Neural progenitor cell (in vitro differentiated cells): Measurements from ENCODE around the gene THBS4. TPM values are rescaled to one million over a fixed set of nuclear protein-coding genes. Genes with fewer than 3 reads are reported as not detected.

Experiments used
- DNase-seq: peaks from one replicate; pipeline ENCODE4 v3.0.0-alpha.2; 2016; ENCODE audit warnings: low spot score
- H2AFZ ChIP-seq: fragments of 200-600 bp; sonication (generic); replicated peaks from 2 replicates; pipeline ENCODE4 v1.6.1; 2016; ENCODE audit warnings: antibody characterized with exemption
- H3F3A ChIP-seq: fragments of 200-600 bp; sonication (generic); 2 replicates; pipeline ENCODE4 v1.6.1; 2016; ENCODE audit warnings: antibody characterized with exemption, low read depth
- H3K27ac ChIP-seq: fragments of 200-600 bp; sonication (generic); 2 replicates; pipeline ENCODE4 v1.5.1; 2016; ENCODE audit warnings: mild to moderate bottlenecking
- H3K27me3 ChIP-seq: fragments of 200-600 bp; sonication (generic); 2 replicates; pipeline ENCODE4 v1.6.1; 2016; ENCODE audit warnings: mild to moderate bottlenecking, moderate library complexity
- H3K36me3 ChIP-seq: fragments of 200-600 bp; sonication (generic); 2 replicates; pipeline ENCODE4 v1.5.1; 2016
- H3K4me1 ChIP-seq: fragments of 200-600 bp; sonication (generic); 2 replicates; pipeline ENCODE4 v1.6.1; 2016; ENCODE audit warnings: mixed run types
- H3K4me2 ChIP-seq: fragments of 200-600 bp; sonication (generic); 2 replicates; pipeline ENCODE4 v1.6.1; 2016
- H3K4me3 ChIP-seq: fragments of 200-600 bp; sonication (generic); 2 replicates; pipeline ENCODE4 v1.5.1; 2016
- H3K79me2 ChIP-seq: fragments of 200-600 bp; sonication (generic); 2 replicates; pipeline ENCODE4 v1.6.1; 2016; ENCODE audit warnings: low read depth
- H3K9ac ChIP-seq: fragments of 200-600 bp; sonication (generic); 2 replicates; pipeline ENCODE4 v1.6.1; 2016
- H3K9me3 ChIP-seq: fragments of 200-600 bp; sonication (generic); 2 replicates; pipeline ENCODE4 v1.5.1; 2016; ENCODE audit warnings: low read depth
- H4K20me1 ChIP-seq: fragments of 200-600 bp; sonication (generic); 2 replicates; pipeline ENCODE4 v1.6.1; 2016; ENCODE audit warnings: low read depth
- H3K27ac Mint-ChIP-seq: 3 replicates; pipeline ENCODE4 v1.8.0; 2021; ENCODE audit warnings: mixed read lengths
- H3K27me3 Mint-ChIP-seq: 2 replicates; pipeline ENCODE4 v1.8.0; 2022; ENCODE audit warnings: low read depth, mild to moderate bottlenecking, inconsistent platforms, moderate library complexity, mixed read lengths; ENCODE audit not compliant: insufficient read depth
- H3K36me3 Mint-ChIP-seq: 3 replicates; pipeline ENCODE4 v1.8.0; 2021; ENCODE audit warnings: mixed read lengths
- H3K4me1 Mint-ChIP-seq: 3 replicates; pipeline ENCODE4 v1.8.0; 2021; ENCODE audit warnings: mixed read lengths
- H3K4me3 Mint-ChIP-seq: 3 replicates; pipeline ENCODE4 v1.8.0; 2021; ENCODE audit warnings: mild to moderate bottlenecking, moderate library complexity, mixed read lengths
- H3K9me3 Mint-ChIP-seq: 3 replicates; pipeline ENCODE4 v1.8.0; 2020; ENCODE audit warnings: mixed read lengths
- CTCF ChIP-seq: fragments of 200-600 bp; sonication (generic); IDR thresholded peaks from 2 replicates; pipeline ENCODE4 v1.5.1; 2017; ENCODE audit warnings: antibody characterized with exemption, mild to moderate bottlenecking
- EZH2 ChIP-seq: fragments of 200-600 bp; sonication (generic); IDR thresholded peaks from 2 replicates; pipeline ENCODE4 v1.6.1; 2017; ENCODE audit warnings: antibody characterized with exemption, mild to moderate bottlenecking, moderate library complexity
- EZH2phosphoT487 ChIP-seq: fragments of 200-600 bp; sonication (generic); IDR thresholded peaks from 2 replicates; pipeline ENCODE4 v1.6.1; 2017; ENCODE audit warnings: antibody characterized with exemption
- total RNA-seq: library from RNA; depleted of rRNA; stranded (reverse); fragments of >200 nt; gene quantifications from 2 replicates; pipeline ENCODE4 v1.2.3, GENCODE V29; 2015; ENCODE audit warnings: low replicate concordance

THBS4 gene
- total RNA-seq, 1 donor from 2014 or later: 31.6 TPM

- Histone ChIP-seq H3K9me3 (no peaks in the 10 kb centered on the region), H3K4me3 (no peak overlapping the region), H3K27me3 (no peaks in the 10 kb centered on the region), H3K79me2 (no peaks in the 10 kb centered on the region), H3K27ac (no peak overlapping the region), H2AFZ (peak overlapping the region; percentile 74), H3K4me2 (no peak overlapping the region), H4K20me1 (no peaks in the 10 kb centered on the region), H3K9ac (no peak overlapping the region), H3K4me1 (no peaks in the 10 kb centered on the region), H3F3A (peaks cover 17% of the 10 kb centered on the region), H3K36me3 (no peaks in the 10 kb centered on the region)
- Mint-ChIP-seq H3K36me3 (peaks cover 2% of the 10 kb centered on the region), H3K27ac (no peak overlapping the region), H3K4me3 (no peak overlapping the region), H3K27me3 (peaks cover 3% of the 10 kb centered on the region), H3K4me1 (peaks cover 9% of the 10 kb centered on the region), H3K9me3 (no peaks in the 10 kb centered on the region)
- no peak for DNase-seq
- TF ChIP-seq CTCF (no peak), EZH2phosphoT487 (no peak), EZH2 (no peak)
Observed at GRCh38 chr5:80082281-80082680, 47.1 kb downstream of the THBS4 start.

GRCh38 chr5:80082731-80083100, 47.6 kb downstream of the THBS4 start:
- peak; percentile 85 for DNase-seq
- Mint-ChIP-seq H3K4me1 (peaks cover 9% of the 10 kb centered on the region), H3K4me3 (no peak overlapping the region), H3K9me3 (no peaks in the 10 kb centered on the region), H3K27ac (no peak overlapping the region), H3K27me3 (peaks cover 3% of the 10 kb centered on the region), H3K36me3 (peaks cover 2% of the 10 kb centered on the region)
- Histone ChIP-seq H3K9me3 (no peaks in the 10 kb centered on the region), H4K20me1 (no peaks in the 10 kb centered on the region), H2AFZ (peak overlapping the region; percentile 74), H3K4me3 (no peak overlapping the region), H3K79me2 (no peaks in the 10 kb centered on the region), H3K27ac (no peak overlapping the region), H3K36me3 (no peaks in the 10 kb centered on the region), H3K4me1 (no peaks in the 10 kb centered on the region), H3K27me3 (no peaks in the 10 kb centered on the region), H3F3A (peaks cover 17% of the 10 kb centered on the region), H3K4me2 (no peak overlapping the region), H3K9ac (no peak overlapping the region)
- peak; percentile 92 for TF ChIP-seq CTCF
- TF ChIP-seq EZH2phosphoT487: no peak
- no peak for TF ChIP-seq EZH2

- H4K20me1 ChIP-seq: no peaks in the 10 kb centered on the region
- no peaks in the 10 kb centered on the region for H3K27me3 ChIP-seq
- no peaks in the 10 kb centered on the region for H3K36me3 ChIP-seq
- Mint-ChIP-seq H3K27ac (no peak overlapping the region), H3K4me3 (no peak overlapping the region), H3K36me3 (peaks cover 2% of the 10 kb centered on the region), H3K27me3 (peaks cover 3% of the 10 kb centered on the region), H3K4me1 (peaks cover 9% of the 10 kb centered on the region), H3K9me3 (no peaks in the 10 kb centered on the region)
- no peak overlapping the region for H3K4me2 ChIP-seq
- H3K9ac ChIP-seq: no peak overlapping the region
- TF ChIP-seq EZH2 (no peak), EZH2phosphoT487 (no peak), CTCF (peak; percentile 88)
- H3K4me1 ChIP-seq: no peaks in the 10 kb centered on the region
- peak overlapping the region; percentile 27 for H2AFZ ChIP-seq
- H3K27ac ChIP-seq: no peak overlapping the region
- DNase-seq: peak; percentile 87
- H3K9me3 ChIP-seq: no peaks in the 10 kb centered on the region
- H3F3A ChIP-seq: peaks cover 17% of the 10 kb centered on the region
- no peaks in the 10 kb centered on the region for H3K79me2 ChIP-seq
- no peak overlapping the region for H3K4me3 ChIP-seq
Observed at GRCh38 chr5:80083101-80083890, 48.1 kb downstream of the THBS4 start.
